ENCODE measurements around the gene MTERF4.

MTERF4 gene

GRCh38 chr2:241072151-241072550, 29.9 kb downstream of the MTERF4 start:
- in situ Hi-C loops (cut with HindIII; ENCODE audit: low sequenced_read_pairs) = no loop called here

- in situ Hi-C loops (cut with HindIII; ENCODE audit: low sequenced_read_pairs) = no loop called here
These were observed 30.4 kb downstream of the MTERF4 start for GRCh38 chr2:241071677-241072111.

GRCh38 chr2:241070811-241071676, 31.0 kb downstream of the MTERF4 start:
- in situ Hi-C loops (cut with HindIII; ENCODE audit: low sequenced_read_pairs) = no loop called here

GRCh38 chr2:241070361-241070760, 31.7 kb downstream of the MTERF4 start:
- in situ Hi-C loops (cut with HindIII; ENCODE audit: low sequenced_read_pairs) = no loop called here

GRCh38 chr2:241069821-241070281, 32.2 kb downstream of the MTERF4 start:
- in situ Hi-C loops (cut with HindIII; ENCODE audit: low sequenced_read_pairs) = no loop called here

- in situ Hi-C loops (cut with HindIII; ENCODE audit: low sequenced_read_pairs) = no loop called here
These were observed 32.9 kb downstream of the MTERF4 start for GRCh38 chr2:241068942-241069810.

- in situ Hi-C loops (cut with HindIII; ENCODE audit: low sequenced_read_pairs) = no loop called here
These were observed 33.7 kb downstream of the MTERF4 start for GRCh38 chr2:241068136-241068941.

- in situ Hi-C loops (cut with HindIII; ENCODE audit: low sequenced_read_pairs) = no loop called here
These were observed 34.5 kb downstream of the MTERF4 start for GRCh38 chr2:241067501-241068135.

- in situ Hi-C loops (cut with HindIII; ENCODE audit: low sequenced_read_pairs) = no loop called here
These were observed 35.2 kb downstream of the MTERF4 start for GRCh38 chr2:241066893-241067341.

- in situ Hi-C loops (cut with HindIII; ENCODE audit: low sequenced_read_pairs) = no loop called here
These were observed 35.8 kb downstream of the MTERF4 start for GRCh38 chr2:241066171-241066892.

GRCh38 chr2:241065355-241065803, 36.7 kb downstream of the MTERF4 start:
- in situ Hi-C loops (cut with HindIII; ENCODE audit: low sequenced_read_pairs) = no loop called here

- in situ Hi-C loops (cut with HindIII; ENCODE audit: low sequenced_read_pairs) = no loop called here
These were observed 37.2 kb downstream of the MTERF4 start for GRCh38 chr2:241064802-241065354.

- in situ Hi-C loops (cut with HindIII; ENCODE audit: low sequenced_read_pairs) = no loop called here
These were observed 37.9 kb downstream of the MTERF4 start for GRCh38 chr2:241064008-241064801.

- in situ Hi-C loops (cut with HindIII; ENCODE audit: low sequenced_read_pairs) = no loop called here
These were observed 38.5 kb downstream of the MTERF4 start for GRCh38 chr2:241063587-241063986.

GRCh38 chr2:241063093-241063551, 39.0 kb downstream of the MTERF4 start:
- in situ Hi-C loops (cut with HindIII; ENCODE audit: low sequenced_read_pairs) = no loop called here

- in situ Hi-C loops (cut with HindIII; ENCODE audit: low sequenced_read_pairs) = no loop called here
These were observed 39.5 kb downstream of the MTERF4 start for GRCh38 chr2:241062389-241063092.

GRCh38 chr2:241061275-241061674, 40.8 kb downstream of the MTERF4 start:
- in situ Hi-C loops (cut with HindIII; ENCODE audit: low sequenced_read_pairs) = no loop called here
